HG03457 (cell line): ENCODE data around the gene SLC35G1.

Experiments
- ATAC-seq: cut with Tn5 transposase; IDR thresholded peaks from one replicate; pipeline ENCODE4 v1.9.1; 2021; ENCODE audit warnings: moderate number of reproducible peaks; ENCODE audit not compliant: unreplicated experiment

Gene SLC35G1

GRCh38 chr10:93875032-93875358 lies 18.8 kb upstream of the SLC35G1 start:
- ATAC-seq = no peak

GRCh38 chr10:93876381-93876780 lies 17.4 kb upstream of the SLC35G1 start:
- ATAC-seq = no peak

GRCh38 chr10:93879273-93879672 lies 14.5 kb upstream of the SLC35G1 start:
- ATAC-seq = no peak

GRCh38 chr10:93894516-93895378 lies 969 bp downstream of the SLC35G1 start:
- ATAC-seq = no peak

GRCh38 chr10:93897070-93897780 lies 3.4 kb downstream of the SLC35G1 start:
- no peak for ATAC-seq

GRCh38 chr10:93899109-93899508 lies 5.3 kb downstream of the SLC35G1 start:
- no peak for ATAC-seq

GRCh38 chr10:93903051-93903450 lies 9.3 kb downstream of the SLC35G1 start:
- no peak for ATAC-seq

- ATAC-seq = no peak
Observed at GRCh38 chr10:93904901-93905300, 11.1 kb downstream of the SLC35G1 start.

GRCh38 chr10:93907059-93907458 lies 13.3 kb downstream of the SLC35G1 start:
- ATAC-seq = no peak

- ATAC-seq = no peak
Observed at GRCh38 chr10:93911866-93912265, 18.1 kb downstream of the SLC35G1 start.

GRCh38 chr10:93912444-93912843 lies 18.7 kb downstream of the SLC35G1 start:
- no peak for ATAC-seq

- ATAC-seq = no peak
Observed at GRCh38 chr10:93913706-93914105, 19.9 kb downstream of the SLC35G1 start.

- no peak for ATAC-seq
Observed at GRCh38 chr10:93915598-93915997, 21.8 kb downstream of the SLC35G1 start.

- ATAC-seq = no peak
Observed at GRCh38 chr10:93916257-93917063, 22.7 kb downstream of the SLC35G1 start.

- ATAC-seq = no peak
Observed at GRCh38 chr10:93917064-93917391, 23.2 kb downstream of the SLC35G1 start.

- ATAC-seq = no peak
Observed at GRCh38 chr10:93917821-93918220, 24.0 kb downstream of the SLC35G1 start.

GRCh38 chr10:93921338-93921737 lies 27.6 kb downstream of the SLC35G1 start:
- no peak for ATAC-seq

- no peak for ATAC-seq
Observed at GRCh38 chr10:93926613-93927012, 32.8 kb downstream of the SLC35G1 start.

- ATAC-seq = no peak
Observed at GRCh38 chr10:93938140-93938539, 44.4 kb downstream of the SLC35G1 start.

- no peak for ATAC-seq
Observed at GRCh38 chr10:93940881-93941280, 47.1 kb downstream of the SLC35G1 start.

GRCh38 chr10:93941606-93942005 lies 47.8 kb downstream of the SLC35G1 start:
- no peak for ATAC-seq

GRCh38 chr10:93945819-93946218 lies 52.0 kb downstream of the SLC35G1 start:
- no peak for ATAC-seq
